Measurements from ENCODE around the gene FOXP1. TPM values are rescaled to one million over a fixed set of nuclear protein-coding genes. Genes with fewer than 3 reads are reported as not detected.

FOXP1 gene
- total RNA-seq, 1 donor from 2014 or later = 74.2 TPM

- no peak for DNase-seq (ENCODE audit: low spot score)
Measured at GRCh38 chr3:71510510-71510909, 73.0 kb downstream of the FOXP1 start.

- no peak for DNase-seq (ENCODE audit: low spot score)
Measured at GRCh38 chr3:71509066-71509465, 74.5 kb downstream of the FOXP1 start.

- no peak for DNase-seq (ENCODE audit: low spot score)
Measured at GRCh38 chr3:71505767-71506350, 77.7 kb downstream of the FOXP1 start.

- DNase-seq (ENCODE audit: low spot score) = no peak
Measured at GRCh38 chr3:71504250-71505036, 79.1 kb downstream of the FOXP1 start.

- DNase-seq (ENCODE audit: low spot score) = no peak
Measured at GRCh38 chr3:71503525-71504249, 79.8 kb downstream of the FOXP1 start.

- DNase-seq (ENCODE audit: low spot score) = no peak
Measured at GRCh38 chr3:71502066-71502625, 81.4 kb downstream of the FOXP1 start.

- DNase-seq (ENCODE audit: low spot score) = no peak
Measured at GRCh38 chr3:71500696-71501095, 82.8 kb downstream of the FOXP1 start.

GRCh38 chr3:71499227-71499876, 84.2 kb downstream of the FOXP1 start:
- no peak for DNase-seq (ENCODE audit: low spot score)

- DNase-seq (ENCODE audit: low spot score) = no peak
Measured at GRCh38 chr3:71498543-71498942, 85.0 kb downstream of the FOXP1 start.

- DNase-seq (ENCODE audit: low spot score) = no peak
Measured at GRCh38 chr3:71497971-71498444, 85.5 kb downstream of the FOXP1 start.

GRCh38 chr3:71497367-71497897, 86.1 kb downstream of the FOXP1 start:
- DNase-seq (ENCODE audit: low spot score) = no peak

GRCh38 chr3:71495708-71496472, 87.6 kb downstream of the FOXP1 start:
- DNase-seq (ENCODE audit: low spot score) = no peak

GRCh38 chr3:71494212-71494611, 89.3 kb downstream of the FOXP1 start:
- DNase-seq (ENCODE audit: low spot score) = no peak

- DNase-seq (ENCODE audit: low spot score) = no peak
Measured at GRCh38 chr3:71492974-71493771, 90.4 kb downstream of the FOXP1 start.

- DNase-seq (ENCODE audit: low spot score) = no peak
Measured at GRCh38 chr3:71492566-71492965, 91.0 kb downstream of the FOXP1 start.

GRCh38 chr3:71491154-71491752, 92.3 kb downstream of the FOXP1 start:
- no peak for DNase-seq (ENCODE audit: low spot score)

- DNase-seq (ENCODE audit: low spot score) = no peak
Measured at GRCh38 chr3:71490692-71491091, 92.8 kb downstream of the FOXP1 start.

GRCh38 chr3:71489315-71489761, 94.2 kb downstream of the FOXP1 start:
- no peak for DNase-seq (ENCODE audit: low spot score)

- DNase-seq (ENCODE audit: low spot score) = no peak
Measured at GRCh38 chr3:71488882-71489281, 94.6 kb downstream of the FOXP1 start.

Data from mesenteric fat pad (tissue), 1 donor.